Heart left ventricle (tissue), 16 donors: ENCODE results near the gene GALNT14. TPM values are rescaled to one million over a fixed set of nuclear protein-coding genes. Genes with fewer than 3 reads are reported as not detected.
A peak's percentile ranks its signal among the peaks of the same experiment; 100 is the strongest.

Experiments used
- ATAC-seq, 4 donors: fragments of 200-7000 bp; cut with Tn5 transposase; one replicate each; pipeline ENCODE4 v1.9.1; 2020 to 2022; ENCODE audit warnings: moderate library complexity in 4 of 4, mild to moderate bottlenecking in 3 of 4, moderate number of reproducible peaks in 1 of 4
- DNase-seq, 5 donors: peaks; one replicate each; pipeline ENCODE4 v3.0.0-alpha.2; 2020
- H3K27ac ChIP-seq, 12 donors: fragments of 200-600 bp; sonication (generic) in 4 of 12; one replicate each; pipeline versions ENCODE4 v1.5.0 to v1.8.0; 2016 to 2022; ENCODE audit warnings: mild to moderate bottlenecking in 2 of 12
- H3K27me3 ChIP-seq, 9 donors: fragments of 200-600 bp; sonication (generic) in 2 of 9; one replicate each; pipeline versions ENCODE4 v1.5.1 to v1.8.0; 2016 to 2022; ENCODE audit warnings: mild to moderate bottlenecking in 3 of 9
- H3K36me3 ChIP-seq, 9 donors: fragments of 200-600 bp; sonication (generic) in 2 of 9; one replicate each; pipeline versions ENCODE4 v1.5.0 to v1.8.0; 2018 to 2022; ENCODE audit warnings: mild to moderate bottlenecking in 2 of 9
- H3K4me1 ChIP-seq, 12 donors: fragments of 200-600 bp; sonication (generic) in 4 of 12; one replicate each; pipeline versions ENCODE4 v1.5.0 to v1.8.0; 2016 to 2022; ENCODE audit warnings: mild to moderate bottlenecking in 3 of 12
- H3K4me3 ChIP-seq, 12 donors: fragments of 200-600 bp; sonication (generic) in 4 of 12; one replicate each; pipeline versions ENCODE4 v1.5.0 to v1.8.0; 2017 to 2022; ENCODE audit warnings: mild to moderate bottlenecking in 9 of 12, moderate library complexity in 4 of 12
- H3K9me3 ChIP-seq, 12 donors: fragments of 200-600 bp; sonication (generic) in 4 of 12; one replicate each; pipeline versions ENCODE4 v1.5.0 to v1.8.0; 2016 to 2022; ENCODE audit warnings: mild to moderate bottlenecking in 1 of 12
- CTCF ChIP-seq, 12 donors: fragments of 200-600 bp; sonication (generic) in 4 of 12; IDR thresholded peaks; one replicate each; pipeline versions ENCODE4 v1.5.0 to v1.8.0; 2018 to 2022; ENCODE audit warnings: antibody characterized with exemption in 12 of 12, mild to moderate bottlenecking in 5 of 12
- POLR2A ChIP-seq, 2 donors: fragments of 450-650 bp; IDR thresholded peaks; one replicate each; pipeline ENCODE4 v1.6.1; 2017; ENCODE audit warnings: antibody characterized with exemption in 2 of 2, mild to moderate bottlenecking in 2 of 2, moderate library complexity in 2 of 2
- WGBS, 4 donors: extraction: QIAGEN DNeasy Blood & Tissue Kit in 2 of 4; methylation state at CpG; one replicate each; pipeline versions ENCODE4 v1.1.5 to v1.1.7; 2013 to 2018; 5-methylcytosine and 5-hydroxymethylcytosine counted together
- intact Hi-C, 10 donors: fragments of 100-400 bp; cut with DNase I; formaldehyde crosslinking; loops; one replicate each; pipeline versions ENCODE4 v1.11.1 to v1.14.2; 2022
- polyA plus RNA-seq, 2 donors: library from polyadenylated mRNA; stranded (reverse); fragments of 200-250 nt; gene quantifications; one replicate each; pipeline ENCODE4 v1.2.3, GENCODE V29; 2013
- total RNA-seq, 9 donors: library from RNA; depleted of rRNA in 2 of 9; stranded (reverse); fragments of >200 nt in 2 of 9; fragmentation: NEBNext Ultra II Directional in 3 of 9; extraction: Animal tissue kit (Norgen Biotek cat#: 25700) in 3 of 9; gene quantifications; one replicate each; pipeline versions ENCODE4 v1.1.0 to v1.2.4, GENCODE V29; 2016 to 2023
- donor health status: ischemic (EF 13 %, LVEDD 7.1; RV severe dilation, severe dysfunction).
- donor health status: healthy with polysubstance abuse.
- donor health status: DM: no; HTN: yes; CAD: no.
- donor health status: DM: no; HTN: no; CAD: no.
- donor health status: ischemic (EF 25% LVEDD 6.9; RV normal size, moderate dysfunction).
- donor health status: ischemic (EF 25% LVEDD 5.7; RV mildly dilated, moderate dysfunction).
- donor health status: healthy.
- donor health status: DM: yes; HTN: yes; CAD: no.
- donor health status: ischemic (EF 35%, LVEDD 5.7; RV mildly dilated, moderate dysfunction).
- donor health status: nonischemic (EF 11% LVEDD 7.7; RV severe dilation, severe dysfunction).
- donor health status: DM: yes; HTN: yes; CAD: no.
- donor health status: PGD.
- donor health status: ischemic (EF 29% LVEDD 5.4; RV normal size, mild dysfunction).
- donor health status: nonischemic (EF 23%, LVEDD 6.1; RV moderate dilation, normal function).

Gene GALNT14
- total and polyA plus RNA-seq, 11 donors, result 0.29 to 2.4 (median 1.0) TPM; not detected in 2

- ATAC-seq, result peak in 1 of 4 donors; percentile 24
- DNase-seq, result no peak
Measured at GRCh38 chr2:31107591-31108300, 30.5 kb downstream of the GALNT14 start.

GRCh38 chr2:31101701-31102100 lies 36.5 kb downstream of the GALNT14 start:
- Histone ChIP-seq H3K27ac (no peak overlapping the region), H3K4me3 (no peak overlapping the region), H3K4me1 (no peaks in the 10 kb centered on the region), H3K9me3 (no peaks in the 10 kb centered on the region), H3K27me3 (peaks cover 0 to 10% (median 0%) of the 10 kb centered on the region in 9 donors), H3K36me3 (no peaks in the 10 kb centered on the region)
- ATAC-seq, result no peak
- no peak for DNase-seq
- no peak for TF ChIP-seq CTCF (IDR thresholded peaks at IDR 0.05)
- TF ChIP-seq POLR2A (IDR thresholded peaks at IDR 0.05), result no peak
- WGBS, 4 donors, result 85 to 90% (median 87%) methylated on average over 2 of the region's 2 CpGs
- intact Hi-C loops, result no loop called here

More at GRCh38 chr2:31107591-31108300, 30.5 kb downstream of the GALNT14 start:
- TF ChIP-seq POLR2A (IDR thresholded peaks at IDR 0.05), result no peak
- no peak for TF ChIP-seq CTCF (IDR thresholded peaks at IDR 0.05)
- H3K9me3 ChIP-seq, result no peaks in the 10 kb centered on the region
- H3K36me3 ChIP-seq, result no peaks in the 10 kb centered on the region
- no peak overlapping the region for H3K4me3 ChIP-seq
- WGBS, 4 donors, result 28 to 38% (median 32%) methylated on average over 5 of the region's 5 CpGs
- H3K27me3 ChIP-seq, result peaks cover 0 to 15% (median 0%) of the 10 kb centered on the region in 9 donors
- no peak overlapping the region for H3K27ac ChIP-seq
- no peaks in the 10 kb centered on the region for H3K4me1 ChIP-seq
- intact Hi-C loops, result no loop called here

- H3K4me3 ChIP-seq, result no peak overlapping the region
- no peak overlapping the region for H3K27ac ChIP-seq
- H3K9me3 ChIP-seq, result no peaks in the 10 kb centered on the region
- H3K36me3 ChIP-seq, result no peaks in the 10 kb centered on the region
- no peaks in the 10 kb centered on the region for H3K4me1 ChIP-seq
- DNase-seq (no peak), ATAC-seq (no peak)
- intact Hi-C loops, result no loop called here
- no peaks in the 10 kb centered on the region for H3K27me3 ChIP-seq
- TF ChIP-seq CTCF (IDR thresholded peaks at IDR 0.05) (no peak), POLR2A (IDR thresholded peaks at IDR 0.05) (no peak)
- WGBS, 4 donors, result 46 to 65% (median 63%) methylated on average over 2 of the region's 2 CpGs
Measured at GRCh38 chr2:31097962-31098613, 40.2 kb downstream of the GALNT14 start.

- H3K36me3 ChIP-seq, result no peaks in the 10 kb centered on the region
- no peaks in the 10 kb centered on the region for H3K9me3 ChIP-seq
- TF ChIP-seq CTCF (IDR thresholded peaks at IDR 0.05), result no peak
- no peak overlapping the region for H3K27ac ChIP-seq
- no peak overlapping the region for H3K4me3 ChIP-seq
- no peaks in the 10 kb centered on the region for H3K4me1 ChIP-seq
- ATAC-seq, result no peak
- intact Hi-C loops, result no loop called here
- DNase-seq, result no peak
- H3K27me3 ChIP-seq, result no peaks in the 10 kb centered on the region
- WGBS, 4 donors, result 83 to 94% (median 86%) methylated on average over 7 of the region's 7 CpGs
Measured at GRCh38 chr2:31090188-31090587, 48.1 kb downstream of the GALNT14 start.
